OCI-LY1 (cell line): ENCODE results near the gene TBX21.

Experiments
- EZH2 ChIP-seq: fragments of 200-600 bp; sonication (generic), shearing (Covaris generic); IDR thresholded peaks from 2 replicates; pipeline ENCODE4 v1.8.0; 2017; ENCODE audit warnings: borderline replicate concordance, mixed run types, mild to moderate bottlenecking, antibody characterized with exemption, low read length, moderate library complexity, mixed read lengths
- TF ChIP-seq, protein P1 (sequence below): fragments of 200-600 bp; sonication (generic), shearing (Covaris generic); IDR thresholded peaks from 2 replicates; pipeline ENCODE4 v1.5.1; 2017; ENCODE audit warnings: mild to moderate bottlenecking, antibody characterized with exemption, low read length, moderate library complexity, mixed read lengths

DNA sequence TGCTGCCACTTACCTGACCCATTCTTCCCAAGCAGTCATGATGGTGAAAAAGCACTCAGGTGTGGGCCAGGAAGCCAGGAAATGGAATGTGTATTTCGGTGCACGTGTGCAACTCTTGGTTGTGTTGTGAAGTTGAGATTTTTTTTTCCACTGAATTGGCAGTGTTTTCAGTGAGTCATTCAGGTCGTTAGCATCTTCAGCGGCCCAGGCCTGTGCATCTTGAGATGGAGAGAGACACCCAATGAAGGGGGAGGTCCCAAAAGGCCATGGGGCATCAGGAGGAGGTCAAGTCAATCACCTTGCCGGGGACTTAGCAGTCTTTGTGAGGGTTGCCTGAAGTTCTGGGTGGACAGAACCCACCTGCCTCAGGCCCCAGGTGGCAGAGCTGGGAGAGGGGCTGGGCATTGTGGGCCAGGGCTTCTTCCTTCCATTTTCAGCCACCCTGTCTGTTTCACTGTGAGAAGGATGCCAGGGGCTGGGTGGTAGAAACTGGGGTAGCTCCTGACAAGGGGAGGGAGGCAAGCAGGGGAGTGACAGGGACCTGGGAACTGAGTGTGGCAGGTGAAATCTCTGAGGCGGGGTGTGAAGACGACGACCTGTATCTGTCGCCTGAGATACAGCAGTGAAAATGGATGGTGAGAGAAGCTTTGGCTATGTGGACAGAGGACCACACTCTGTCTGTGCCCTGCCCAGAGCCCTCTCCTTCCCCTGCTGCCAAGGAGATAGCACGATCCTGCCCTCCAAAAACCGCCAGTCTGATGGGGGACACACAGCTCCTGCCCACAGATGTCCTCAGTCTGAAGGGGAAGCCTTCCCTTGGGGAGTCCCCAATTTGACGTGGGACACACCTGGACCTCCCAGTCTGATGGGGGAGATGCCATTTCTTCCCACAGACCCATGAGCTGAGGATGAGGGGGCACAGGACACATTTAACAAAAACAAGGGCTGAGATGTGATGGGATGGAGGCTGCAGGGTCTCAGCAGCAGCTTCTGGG is 27.2 kb upstream of the TBX21 start:
- TF ChIP-seq, protein P1, sequence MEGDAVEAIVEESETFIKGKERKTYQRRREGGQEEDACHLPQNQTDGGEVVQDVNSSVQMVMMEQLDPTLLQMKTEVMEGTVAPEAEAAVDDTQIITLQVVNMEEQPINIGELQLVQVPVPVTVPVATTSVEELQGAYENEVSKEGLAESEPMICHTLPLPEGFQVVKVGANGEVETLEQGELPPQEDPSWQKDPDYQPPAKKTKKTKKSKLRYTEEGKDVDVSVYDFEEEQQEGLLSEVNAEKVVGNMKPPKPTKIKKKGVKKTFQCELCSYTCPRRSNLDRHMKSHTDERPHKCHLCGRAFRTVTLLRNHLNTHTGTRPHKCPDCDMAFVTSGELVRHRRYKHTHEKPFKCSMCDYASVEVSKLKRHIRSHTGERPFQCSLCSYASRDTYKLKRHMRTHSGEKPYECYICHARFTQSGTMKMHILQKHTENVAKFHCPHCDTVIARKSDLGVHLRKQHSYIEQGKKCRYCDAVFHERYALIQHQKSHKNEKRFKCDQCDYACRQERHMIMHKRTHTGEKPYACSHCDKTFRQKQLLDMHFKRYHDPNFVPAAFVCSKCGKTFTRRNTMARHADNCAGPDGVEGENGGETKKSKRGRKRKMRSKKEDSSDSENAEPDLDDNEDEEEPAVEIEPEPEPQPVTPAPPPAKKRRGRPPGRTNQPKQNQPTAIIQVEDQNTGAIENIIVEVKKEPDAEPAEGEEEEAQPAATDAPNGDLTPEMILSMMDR = no peak
- no peak for TF ChIP-seq EZH2
